Measurements from ENCODE around the gene MACF1. TPM values are rescaled to one million over a fixed set of nuclear protein-coding genes. Genes with fewer than 3 reads are reported as not detected.

MACF1 gene
- total RNA-seq, 3 donors from 2014 or later: 279 to 350 (median 325) TPM

GRCh38 chr1:39190096-39190495, 14.4 kb upstream of the MACF1 start:
- no peaks in the 10 kb centered on the region for H3K36me3 ChIP-seq
- TF ChIP-seq POLR2AphosphoS5 (IDR thresholded peaks at IDR 0.05) (no peak), CTCF (IDR thresholded peaks at IDR 0.05) (no peak), POLR2A (IDR thresholded peaks at IDR 0.05) (no peak)
- H3K4me3 ChIP-seq: no peak overlapping the region
- no peaks in the 10 kb centered on the region for H3K27me3 ChIP-seq
- H3K4me1 ChIP-seq: peaks cover 5 to 14% of the 10 kb centered on the region in 2 donors
- intact Hi-C loops (cut with DNase I; ENCODE audit: low total_unique reads): loop anchor here (5.0 kb wide), 1 partner anchor 83 kb away; no protein-coding TSS in a partner anchor
- DNase-seq (ENCODE audit: low spot score in 2 of 2): no peak
- H3K27ac ChIP-seq: peak overlapping the region in 1 of 2 donors; percentile 93
- H3K9me3 ChIP-seq: no peaks in the 10 kb centered on the region

GRCh38 chr1:39194398-39195051, 10.0 kb upstream of the MACF1 start:
- intact Hi-C loops (cut with DNase I; ENCODE audit: low total_unique reads): loop anchor here (5.0 kb wide), 1 partner anchor 87 kb away; no protein-coding TSS in a partner anchor
- peaks cover 5 to 35% of the 10 kb centered on the region in 2 donors for H3K4me1 ChIP-seq
- DNase-seq (ENCODE audit: low spot score in 2 of 2): no peak
- H3K27ac ChIP-seq: peak overlapping the region; percentile 62 to 90
- TF ChIP-seq POLR2A (IDR thresholded peaks at IDR 0.05) (no peak), CTCF (IDR thresholded peaks at IDR 0.05) (no peak), POLR2AphosphoS5 (IDR thresholded peaks at IDR 0.05) (no peak)
- H3K9me3 ChIP-seq: no peaks in the 10 kb centered on the region
- no peak overlapping the region for H3K4me3 ChIP-seq
- H3K36me3 ChIP-seq: no peaks in the 10 kb centered on the region
- no peaks in the 10 kb centered on the region for H3K27me3 ChIP-seq

GRCh38 chr1:39195166-39196111, 9.1 kb upstream of the MACF1 start:
- Histone ChIP-seq H3K9me3 (no peaks in the 10 kb centered on the region), H3K4me1 (peaks cover 5 to 35% of the 10 kb centered on the region in 2 donors), H3K36me3 (no peaks in the 10 kb centered on the region), H3K4me3 (no peak overlapping the region), H3K27me3 (no peaks in the 10 kb centered on the region), H3K27ac (peak overlapping the region; percentile 62 to 90)
- TF ChIP-seq POLR2AphosphoS5 (IDR thresholded peaks at IDR 0.05) (no peak), CTCF (IDR thresholded peaks at IDR 0.05) (no peak), POLR2A (IDR thresholded peaks at IDR 0.05) (no peak)
- DNase-seq (ENCODE audit: low spot score in 2 of 2): no peak
- intact Hi-C loops (cut with DNase I; ENCODE audit: low total_unique reads): no loop called here

GRCh38 chr1:39196244-39197215, 8.0 kb upstream of the MACF1 start:
- Histone ChIP-seq H3K4me3 (no peak overlapping the region), H3K36me3 (no peaks in the 10 kb centered on the region), H3K4me1 (peaks cover 4 to 35% of the 10 kb centered on the region in 2 donors), H3K27ac (peak overlapping the region; percentile 62 to 90), H3K27me3 (no peaks in the 10 kb centered on the region), H3K9me3 (no peaks in the 10 kb centered on the region)
- TF ChIP-seq POLR2AphosphoS5 (IDR thresholded peaks at IDR 0.05) (no peak), CTCF (IDR thresholded peaks at IDR 0.05) (no peak), POLR2A (IDR thresholded peaks at IDR 0.05) (no peak)
- intact Hi-C loops (cut with DNase I; ENCODE audit: low total_unique reads): no loop called here
- no peak for DNase-seq (ENCODE audit: low spot score in 2 of 2)

Measured in breast epithelium (tissue), 4 donors.